GM18511 (cell line): ENCODE results near the gene PCDHA11.
"Not testable (repeated sequence)": the region's sequence is repeated elsewhere in the genome, so short reads cannot be mapped to it uniquely, and the experiment has no call there.

Source experiments
- ATAC-seq: cut with Tn5 transposase; IDR thresholded peaks from one replicate; pipeline ENCODE4 v1.9.1; 2021; ENCODE audit warnings: mild to moderate bottlenecking, moderate library complexity; ENCODE audit not compliant: unreplicated experiment

Gene PCDHA11, protein sequence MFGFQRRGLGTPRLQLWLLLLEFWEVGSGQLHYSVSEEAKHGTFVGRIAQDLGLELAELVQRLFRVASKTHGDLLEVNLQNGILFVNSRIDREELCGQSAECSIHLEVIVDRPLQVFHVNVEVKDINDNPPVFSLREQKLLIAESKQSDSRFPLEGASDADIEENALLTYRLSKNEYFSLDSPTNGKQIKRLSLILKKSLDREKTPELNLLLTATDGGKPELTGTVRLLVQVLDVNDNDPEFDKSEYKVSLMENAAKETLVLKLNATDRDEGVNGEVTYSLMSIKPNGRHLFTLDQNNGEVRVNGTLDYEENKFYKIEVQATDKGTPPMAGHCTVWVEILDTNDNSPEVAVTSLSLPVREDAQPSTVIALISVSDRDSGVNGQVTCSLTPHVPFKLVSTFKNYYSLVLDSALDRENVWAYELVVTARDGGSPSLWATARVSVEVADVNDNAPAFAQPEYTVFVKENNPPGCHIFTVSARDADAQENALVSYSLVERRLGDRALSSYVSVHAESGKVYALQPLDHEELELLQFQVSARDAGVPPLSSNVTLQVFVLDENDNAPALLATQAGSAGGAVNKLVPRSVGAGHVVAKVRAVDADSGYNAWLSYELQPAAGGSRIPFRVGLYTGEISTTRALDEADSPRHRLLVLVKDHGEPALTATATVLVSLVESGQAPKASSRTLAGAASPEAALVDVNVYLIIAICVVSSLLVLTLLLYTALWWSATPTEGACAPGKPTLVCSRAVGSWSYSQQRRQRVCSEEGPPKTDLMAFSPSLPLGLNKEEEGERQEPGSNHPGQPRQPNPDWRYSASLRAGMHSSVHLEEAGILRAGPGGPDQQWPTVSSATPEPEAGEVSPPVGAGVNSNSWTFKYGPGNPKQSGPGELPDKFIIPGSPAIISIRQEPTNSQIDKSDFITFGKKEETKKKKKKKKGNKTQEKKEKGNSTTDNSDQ

DNA sequence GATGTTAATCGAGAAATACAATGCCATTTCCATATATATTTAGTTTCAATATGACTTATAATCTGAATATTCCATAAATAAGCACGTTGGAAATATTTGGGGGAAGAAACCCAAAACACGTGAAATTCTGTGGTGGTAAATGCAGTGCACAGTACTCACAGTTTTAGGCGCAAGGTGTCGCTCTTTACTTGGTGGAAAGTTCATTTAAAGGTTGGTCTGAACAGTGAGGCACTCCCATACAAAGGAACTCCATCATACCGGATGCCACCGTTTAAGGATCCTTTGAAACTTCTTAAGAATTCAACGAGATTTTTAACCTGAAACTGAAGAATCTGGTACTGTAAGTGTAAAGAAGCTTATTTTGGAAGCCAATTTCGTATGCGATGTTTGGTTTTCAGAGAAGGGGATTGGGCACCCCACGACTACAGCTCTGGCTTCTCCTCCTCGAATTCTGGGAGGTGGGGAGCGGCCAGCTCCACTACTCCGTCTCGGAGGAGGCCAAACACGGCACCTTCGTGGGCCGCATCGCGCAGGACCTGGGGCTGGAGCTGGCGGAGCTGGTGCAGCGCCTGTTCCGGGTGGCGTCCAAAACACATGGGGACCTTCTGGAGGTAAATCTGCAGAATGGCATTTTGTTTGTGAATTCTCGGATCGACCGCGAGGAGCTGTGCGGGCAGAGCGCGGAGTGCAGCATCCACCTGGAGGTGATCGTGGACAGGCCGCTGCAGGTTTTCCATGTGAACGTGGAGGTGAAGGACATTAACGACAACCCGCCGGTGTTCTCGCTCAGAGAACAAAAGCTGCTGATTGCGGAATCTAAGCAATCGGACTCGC lies at the start of gene PCDHA11:
PCDHA11 (plus strand) TSS at position 237 of the 834 bp plus-strand sequence; CDS start at position 384, 147 bp downstream.
- ATAC-seq = no peak

DNA sequence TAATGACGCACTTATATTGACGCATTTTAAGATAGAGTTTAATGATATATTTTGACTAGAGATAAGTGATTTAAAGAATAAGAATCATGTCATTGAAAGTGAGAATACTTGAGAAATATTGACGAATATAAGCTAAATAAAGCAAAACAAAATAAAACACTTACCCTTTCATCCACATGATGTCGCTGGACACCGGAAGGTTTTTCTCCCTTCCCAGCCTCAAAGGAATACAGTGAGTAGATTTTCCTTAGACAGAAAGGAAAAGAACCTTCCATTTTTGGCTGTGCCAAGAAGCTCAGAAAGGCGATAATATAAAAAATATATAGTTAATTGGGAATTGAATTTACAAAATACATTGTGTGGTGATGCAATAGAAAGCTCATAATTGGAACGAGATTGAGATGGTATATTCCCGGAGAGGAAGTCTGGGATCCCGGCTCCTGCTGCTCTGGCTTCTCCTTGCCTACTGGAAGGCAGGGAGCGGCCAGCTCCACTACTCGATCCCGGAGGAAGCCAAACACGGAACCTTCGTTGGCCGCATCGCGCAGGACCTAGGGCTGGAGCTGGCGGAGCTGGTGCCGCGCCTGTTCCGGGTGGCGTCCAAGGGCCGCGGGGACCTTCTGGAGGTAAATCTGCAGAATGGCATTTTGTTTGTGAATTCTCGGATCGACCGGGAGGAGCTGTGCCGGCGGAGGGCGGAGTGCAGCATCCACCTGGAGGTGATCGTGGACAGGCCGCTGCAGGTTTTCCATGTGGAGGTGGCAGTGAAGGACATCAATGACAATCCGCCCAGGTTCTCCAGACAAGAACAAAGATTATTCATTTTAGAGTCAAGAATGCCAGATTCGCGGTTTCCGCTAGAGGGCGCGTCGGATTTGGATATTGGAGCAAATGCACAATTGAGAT lies 47.1 kb upstream of the PCDHA11 start, which contains the start of gene PCDHA5:
PCDHA5 (plus strand) TSS at position 239 of the 906 bp plus-strand sequence.
- no peak for ATAC-seq

DNA sequence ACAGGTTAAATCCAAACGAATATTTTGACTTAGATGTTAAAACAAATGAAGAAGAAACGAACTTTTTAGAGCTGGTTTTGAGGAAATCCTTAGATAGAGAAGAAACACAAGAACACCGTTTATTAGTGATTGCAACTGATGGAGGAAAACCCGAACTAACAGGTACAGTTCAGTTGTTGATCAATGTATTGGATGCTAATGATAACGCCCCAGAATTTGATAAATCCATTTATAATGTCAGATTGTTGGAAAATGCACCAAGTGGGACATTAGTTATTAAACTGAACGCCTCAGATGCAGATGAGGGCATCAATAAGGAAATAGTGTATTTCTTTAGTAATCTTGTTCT lies 46.5 kb upstream of the PCDHA11 start:
- ATAC-seq = no peak

DNA sequence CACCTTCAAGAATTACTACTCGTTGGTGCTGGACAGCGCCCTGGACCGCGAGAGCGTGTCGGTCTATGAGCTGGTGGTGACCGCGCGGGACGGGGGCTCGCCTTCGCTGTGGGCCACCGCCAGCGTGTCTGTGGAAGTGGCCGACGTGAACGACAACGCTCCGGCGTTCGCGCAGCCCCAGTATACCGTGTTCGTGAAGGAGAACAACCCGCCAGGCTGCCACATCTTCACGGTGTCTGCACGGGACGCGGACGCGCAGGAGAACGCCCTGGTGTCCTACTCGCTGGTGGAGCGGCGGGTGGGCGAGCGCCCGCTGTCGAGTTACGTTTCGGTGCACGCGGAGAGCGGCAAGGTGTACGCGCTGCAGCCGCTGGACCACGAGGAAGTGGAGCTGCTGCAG lies 45.8 kb upstream of the PCDHA11 start:
- not testable (repeated sequence) for ATAC-seq

DNA sequence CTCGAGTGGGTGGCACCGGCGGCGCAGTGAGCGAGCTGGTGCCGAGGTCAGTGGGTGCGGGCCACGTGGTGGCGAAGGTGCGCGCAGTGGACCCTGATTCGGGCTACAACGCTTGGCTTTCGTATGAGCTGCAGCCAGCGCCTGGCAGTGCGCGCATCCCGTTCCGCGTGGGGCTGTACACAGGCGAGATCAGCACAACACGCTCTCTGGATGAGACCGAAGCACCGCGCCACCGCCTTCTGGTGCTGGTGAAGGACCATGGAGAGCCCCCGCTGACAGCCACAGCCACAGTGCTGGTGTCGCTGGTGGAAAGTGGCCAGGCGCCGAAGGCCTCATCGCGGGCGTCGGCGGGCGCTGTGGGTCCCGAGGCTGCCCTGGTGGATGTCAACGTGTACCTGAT lies 45.3 kb upstream of the PCDHA11 start:
- ATAC-seq = no peak

DNA sequence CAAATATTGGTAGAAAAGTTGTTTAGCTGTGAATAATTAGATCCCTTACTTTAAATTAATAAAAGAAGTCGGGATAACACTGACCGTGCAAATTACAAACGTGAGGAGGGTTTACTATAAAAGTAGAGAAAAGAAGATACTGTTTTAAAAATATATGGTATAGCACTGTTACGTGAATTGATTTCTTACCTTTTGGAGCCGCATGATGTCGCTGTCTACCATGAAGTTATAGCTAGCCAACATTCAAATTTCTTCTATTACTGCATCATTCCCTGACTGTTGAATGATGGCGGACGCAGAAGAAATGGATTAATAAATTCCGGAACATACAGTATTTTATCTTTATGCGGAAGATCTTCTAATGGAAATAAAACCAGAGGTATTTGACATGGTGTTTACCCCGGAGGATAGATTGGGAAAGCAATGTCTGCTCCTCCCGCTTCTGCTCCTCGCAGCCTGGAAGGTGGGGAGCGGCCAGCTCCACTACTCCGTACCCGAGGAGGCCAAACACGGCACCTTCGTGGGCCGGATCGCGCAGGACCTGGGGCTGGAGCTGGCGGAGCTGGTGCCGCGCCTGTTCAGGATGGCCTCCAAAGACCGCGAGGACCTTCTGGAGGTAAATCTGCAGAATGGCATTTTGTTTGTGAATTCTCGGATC lies 40.9 kb upstream of the PCDHA11 start, which contains the start of gene PCDHA6:
PCDHA6 (plus strand) TSS at position 257 of the 658 bp plus-strand sequence; CDS start at position 389, 132 bp downstream.
- ATAC-seq = no peak

DNA sequence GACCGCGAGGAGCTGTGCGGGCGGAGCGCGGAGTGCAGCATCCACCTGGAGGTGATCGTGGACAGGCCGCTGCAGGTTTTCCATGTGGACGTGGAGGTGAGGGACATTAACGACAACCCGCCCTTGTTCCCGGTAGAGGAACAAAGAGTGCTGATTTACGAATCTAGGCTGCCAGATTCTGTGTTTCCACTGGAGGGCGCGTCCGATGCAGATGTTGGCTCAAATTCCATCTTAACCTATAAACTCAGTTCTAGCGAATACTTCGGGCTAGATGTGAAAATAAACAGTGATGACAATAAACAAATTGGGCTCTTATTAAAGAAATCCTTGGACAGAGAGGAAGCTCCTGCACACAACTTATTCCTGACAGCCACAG lies 40.4 kb upstream of the PCDHA11 start:
- no peak for ATAC-seq

DNA sequence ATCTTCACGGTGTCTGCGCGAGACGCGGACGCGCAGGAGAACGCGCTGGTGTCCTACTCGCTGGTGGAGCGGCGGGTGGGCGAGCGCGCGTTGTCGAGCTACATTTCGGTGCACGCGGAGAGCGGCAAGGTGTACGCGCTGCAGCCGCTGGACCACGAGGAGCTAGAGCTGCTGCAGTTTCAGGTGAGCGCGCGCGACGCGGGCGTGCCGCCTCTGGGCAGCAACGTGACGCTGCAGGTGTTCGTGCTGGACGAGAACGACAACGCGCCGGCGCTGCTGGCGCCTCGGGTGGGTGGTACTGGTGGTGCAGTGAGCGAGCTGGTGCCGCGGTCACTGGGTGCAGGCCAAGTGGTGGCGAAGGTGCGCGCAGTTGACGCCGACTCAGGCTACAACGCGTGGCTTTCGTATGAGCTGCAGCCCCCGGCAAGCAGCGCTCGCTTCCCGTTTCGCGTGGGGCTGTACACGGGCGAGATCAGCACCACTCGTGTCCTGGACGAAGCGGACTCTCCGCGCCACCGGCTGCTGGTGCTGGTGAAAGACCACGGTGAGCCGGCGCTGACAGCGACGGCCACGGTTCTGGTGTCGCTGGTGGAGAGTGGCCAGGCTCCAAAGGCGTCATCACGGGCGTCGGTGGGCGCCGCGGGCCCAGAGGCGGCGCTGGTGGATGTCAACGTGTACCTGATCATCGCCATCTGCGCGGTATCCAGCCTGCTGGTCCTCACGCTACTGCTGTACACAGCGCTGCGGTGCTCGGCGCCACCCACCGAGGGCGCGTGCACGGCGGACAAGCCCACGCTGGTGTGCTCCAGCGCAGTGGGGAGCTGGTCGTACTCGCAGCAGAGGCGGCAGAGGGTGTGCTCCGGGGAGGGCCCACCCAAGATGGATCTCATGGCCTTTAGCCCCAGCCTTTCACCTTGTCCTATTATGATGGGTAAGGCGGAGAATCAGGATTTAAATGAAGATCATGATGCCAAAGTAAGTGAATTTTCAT lies 39.0 kb upstream of the PCDHA11 start:
- ATAC-seq = not testable (repeated sequence)

DNA sequence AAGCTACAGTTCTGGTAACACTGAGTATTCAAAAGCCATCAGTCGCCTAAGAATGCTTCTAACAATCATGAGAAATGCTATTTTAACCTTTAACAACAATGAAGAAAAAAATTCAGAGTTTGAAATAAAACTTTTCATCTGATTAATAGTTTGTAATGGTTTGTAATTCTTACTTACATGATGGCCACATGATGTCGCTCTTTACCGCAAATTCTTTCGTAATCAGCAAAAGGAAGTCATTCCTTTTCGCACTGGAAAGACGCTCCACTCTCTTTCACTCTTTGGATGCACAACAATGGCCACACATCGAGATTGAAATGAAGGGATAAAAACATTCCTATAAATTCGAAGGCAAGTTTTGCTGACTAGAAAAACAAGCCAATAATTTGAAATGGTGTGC lies 34.8 kb upstream of the PCDHA11 start, which contains the start of gene PCDHA7:
PCDHA7 (plus strand) TSS at position 277 of the 400 bp plus-strand sequence; CDS start at position 392, 115 bp downstream.
- ATAC-seq = no peak

DNA sequence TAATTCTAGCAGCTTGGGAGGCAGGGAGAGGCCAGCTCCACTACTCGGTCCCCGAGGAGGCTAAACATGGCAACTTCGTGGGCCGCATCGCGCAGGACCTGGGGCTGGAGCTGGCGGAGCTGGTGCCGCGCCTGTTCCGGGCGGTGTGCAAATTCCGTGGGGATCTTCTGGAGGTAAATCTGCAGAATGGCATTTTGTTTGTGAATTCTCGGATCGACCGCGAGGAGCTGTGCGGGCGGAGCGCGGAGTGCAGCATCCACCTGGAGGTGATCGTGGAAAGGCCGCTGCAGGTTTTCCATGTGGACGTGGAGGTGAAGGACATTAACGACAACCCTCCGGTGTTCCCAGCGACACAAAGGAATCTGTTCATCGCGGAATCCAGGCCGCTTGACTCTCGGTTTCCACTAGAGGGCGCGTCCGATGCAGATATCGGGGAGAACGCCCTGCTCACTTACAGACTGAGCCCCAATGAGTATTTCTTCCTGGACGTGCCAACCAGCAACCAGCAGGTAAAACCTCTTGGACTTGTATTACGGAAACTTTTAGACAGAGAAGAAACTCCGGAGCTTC lies 34.2 kb upstream of the PCDHA11 start:
- ATAC-seq = not testable (repeated sequence)

DNA sequence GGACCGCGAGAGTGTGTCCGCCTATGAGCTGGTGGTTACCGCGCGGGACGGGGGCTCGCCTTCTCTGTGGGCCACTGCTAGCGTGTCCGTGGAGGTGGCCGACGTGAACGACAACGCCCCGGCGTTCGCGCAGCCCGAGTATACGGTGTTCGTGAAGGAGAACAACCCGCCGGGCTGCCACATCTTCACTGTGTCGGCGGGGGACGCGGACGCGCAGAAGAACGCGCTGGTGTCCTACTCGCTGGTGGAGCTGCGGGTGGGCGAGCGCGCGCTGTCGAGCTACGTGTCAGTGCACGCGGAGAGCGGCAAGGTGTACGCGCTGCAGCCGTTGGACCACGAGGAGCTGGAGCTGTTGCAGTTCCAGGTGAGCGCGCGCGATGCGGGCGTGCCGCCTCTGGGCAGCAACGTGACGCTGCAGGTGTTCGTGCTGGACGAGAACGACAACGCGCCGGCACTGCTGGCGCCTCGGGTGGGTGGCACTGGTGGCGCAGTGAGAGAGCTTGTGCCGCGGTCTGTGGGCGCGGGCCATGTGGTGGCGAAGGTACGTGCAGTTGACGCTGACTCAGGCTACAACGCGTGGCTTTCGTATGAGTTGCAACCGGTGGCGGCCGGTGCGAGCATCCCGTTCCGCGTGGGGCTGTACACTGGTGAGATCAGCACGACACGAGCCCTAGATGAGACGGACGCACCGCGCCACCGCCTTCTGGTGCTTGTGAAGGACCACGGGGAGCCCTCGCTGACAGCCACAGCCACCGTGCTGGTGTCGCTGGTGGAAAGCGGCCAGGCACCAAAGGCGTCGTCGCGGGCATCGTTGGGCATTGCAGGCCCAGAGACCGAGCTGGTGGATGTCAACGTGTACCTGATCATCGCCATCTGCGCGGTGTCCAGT lies 32.9 kb upstream of the PCDHA11 start:
- no peak for ATAC-seq

DNA sequence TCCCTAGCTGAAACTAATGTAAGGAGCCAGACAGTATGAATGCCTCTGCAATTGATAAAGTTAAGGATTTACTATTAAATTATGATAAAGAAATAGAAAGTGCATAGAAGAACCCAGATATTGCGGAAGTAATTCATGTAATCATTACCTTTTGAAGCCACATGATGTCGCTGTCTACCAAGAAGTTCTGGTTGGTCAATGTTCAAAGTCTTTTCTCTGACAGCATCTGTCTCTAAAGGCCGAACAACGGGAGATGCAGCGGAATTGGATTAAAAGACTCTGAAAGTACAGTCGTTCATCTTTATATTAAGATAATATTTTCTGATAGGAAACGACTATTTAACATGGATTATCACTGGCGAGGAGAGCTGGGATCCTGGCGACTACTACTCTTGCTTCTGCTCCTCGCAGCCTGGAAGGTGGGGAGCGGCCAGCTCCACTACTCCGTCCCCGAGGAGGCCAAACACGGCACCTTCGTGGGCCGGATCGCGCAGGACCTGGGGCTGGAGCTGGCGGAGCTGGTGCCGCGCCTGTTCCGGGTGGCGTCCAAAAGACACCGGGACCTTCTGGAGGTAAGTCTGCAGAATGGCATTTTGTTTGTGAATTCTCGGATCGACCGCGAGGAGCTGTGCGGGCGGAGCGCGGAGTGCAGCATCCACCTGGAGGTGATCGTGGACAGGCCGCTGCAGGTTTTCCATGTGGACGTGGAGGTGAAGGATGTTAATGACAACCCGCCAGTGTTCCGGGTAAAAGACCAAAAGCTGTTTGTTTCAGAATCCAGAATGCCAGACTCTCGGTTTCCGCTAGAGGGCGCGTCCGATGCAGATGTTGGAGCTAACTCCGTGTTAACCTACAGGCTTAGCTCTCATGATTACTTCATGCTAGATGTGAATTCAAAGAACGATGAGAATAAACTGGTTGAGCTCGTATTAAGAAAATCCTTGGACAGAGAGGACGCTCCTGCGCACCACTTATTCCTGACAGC lies 27.5 kb upstream of the PCDHA11 start, which contains the start of gene PCDHA8:
PCDHA8 (plus strand) TSS at position 210 of the 985 bp plus-strand sequence; CDS start at position 345, 135 bp downstream.
- ATAC-seq = no peak

DNA sequence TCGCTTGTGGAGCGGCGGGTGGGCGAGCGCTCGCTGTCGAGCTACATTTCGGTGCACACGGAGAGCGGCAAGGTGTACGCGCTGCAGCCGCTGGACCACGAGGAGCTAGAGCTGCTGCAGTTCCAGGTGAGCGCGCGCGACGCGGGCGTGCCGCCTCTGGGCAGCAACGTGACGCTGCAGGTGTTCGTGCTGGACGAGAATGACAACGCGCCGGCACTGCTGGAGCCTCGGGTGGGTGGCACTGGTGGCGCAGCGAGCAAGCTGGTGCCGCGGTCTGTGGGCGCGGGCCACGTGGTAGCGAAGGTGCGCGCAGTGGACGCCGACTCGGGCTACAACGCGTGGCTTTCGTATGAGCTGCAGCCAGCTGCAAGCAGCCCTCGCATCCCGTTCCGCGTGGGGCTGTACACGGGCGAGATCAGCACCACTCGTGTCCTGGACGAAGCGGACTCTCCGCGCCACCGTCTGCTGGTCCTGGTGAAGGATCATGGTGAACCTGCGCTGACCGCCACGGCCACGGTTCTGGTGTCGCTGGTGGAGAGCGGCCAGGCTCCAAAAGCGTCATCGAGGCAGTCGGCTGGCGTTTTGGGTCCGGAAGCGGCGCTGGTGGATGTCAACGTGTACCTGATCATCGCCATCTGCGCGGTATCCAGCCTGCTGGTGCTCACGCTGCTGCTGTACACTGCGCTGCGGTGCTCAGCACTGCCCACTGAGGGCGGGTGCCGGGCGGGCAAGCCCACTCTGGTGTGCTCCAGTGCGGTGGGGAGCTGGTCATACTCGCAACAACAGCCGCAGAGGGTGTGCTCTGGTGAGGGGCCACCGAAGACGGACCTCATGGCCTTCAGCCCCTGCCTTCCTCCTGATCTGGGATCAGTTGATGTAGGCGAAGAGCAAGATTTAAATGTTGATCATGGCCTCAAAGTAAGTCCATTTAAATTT lies 25.7 kb upstream of the PCDHA11 start:
- ATAC-seq = no peak
